KMS-11 (cell line): ENCODE measurements around the gene C1orf105.

ENCODE experiments used
- H2AFZ ChIP-seq: fragments of 200-600 bp; sonication (generic); 2 replicates; pipeline ENCODE4 v1.6.1; 2016; ENCODE audit warnings: antibody characterized with exemption, mixed run types, low read depth
- H3K27ac ChIP-seq: fragments of 200-600 bp; sonication (generic); 2 replicates; pipeline ENCODE4 v1.6.1; 2016; ENCODE audit warnings: mild to moderate bottlenecking, mixed run types
- H3K27me3 ChIP-seq: fragments of 200-600 bp; sonication (generic); 2 replicates; pipeline ENCODE4 v1.6.1; 2017; ENCODE audit warnings: mild to moderate bottlenecking, low read depth, mixed run types, moderate library complexity; ENCODE audit not compliant: insufficient read depth
- H3K36me3 ChIP-seq: fragments of 200-600 bp; sonication (generic); 2 replicates; pipeline ENCODE4 v1.6.1; 2017; ENCODE audit warnings: mild to moderate bottlenecking, mixed run types; ENCODE audit not compliant: insufficient read depth
- H3K4me1 ChIP-seq: fragments of 200-600 bp; sonication (generic); 2 replicates; pipeline ENCODE4 v1.6.1; 2016; ENCODE audit warnings: mild to moderate bottlenecking, low read depth, mixed run types; ENCODE audit not compliant: poor library complexity, severe bottlenecking
- H3K4me2 ChIP-seq: fragments of 200-600 bp; sonication (generic); 2 replicates; pipeline ENCODE4 v1.7.0; 2016; ENCODE audit warnings: mild to moderate bottlenecking, mixed run types
- H3K4me3 ChIP-seq: fragments of 200-600 bp; sonication (generic); IDR thresholded peaks from 2 replicates; pipeline ENCODE4 v1.6.1; 2017; ENCODE audit warnings: low read depth, low read length, mixed read lengths; ENCODE audit not compliant: insufficient read depth
- H3K79me2 ChIP-seq: fragments of 200-600 bp; sonication (generic); 2 replicates; pipeline ENCODE4 v1.6.1; 2016; ENCODE audit warnings: low read depth, mixed run types; ENCODE audit not compliant: insufficient read depth
- H3K9ac ChIP-seq: fragments of 200-600 bp; sonication (generic); 2 replicates; pipeline ENCODE4 v1.6.1; 2016; ENCODE audit warnings: mild to moderate bottlenecking, mixed run types
- H4K20me1 ChIP-seq: fragments of 200-600 bp; sonication (generic); 2 replicates; pipeline ENCODE4 v1.6.1; 2016; ENCODE audit warnings: mild to moderate bottlenecking, mixed run types; ENCODE audit not compliant: insufficient read depth
- TF ChIP-seq, protein P1 (sequence below): fragments of 200-600 bp; sonication (generic); conservative IDR thresholded peaks from 2 replicates; pipeline ENCODE4 v1.6.1; 2017; ENCODE audit warnings: low read depth, mild to moderate bottlenecking, antibody characterized with exemption, low read length, moderate library complexity, mixed read lengths

C1orf105 gene

DNA sequence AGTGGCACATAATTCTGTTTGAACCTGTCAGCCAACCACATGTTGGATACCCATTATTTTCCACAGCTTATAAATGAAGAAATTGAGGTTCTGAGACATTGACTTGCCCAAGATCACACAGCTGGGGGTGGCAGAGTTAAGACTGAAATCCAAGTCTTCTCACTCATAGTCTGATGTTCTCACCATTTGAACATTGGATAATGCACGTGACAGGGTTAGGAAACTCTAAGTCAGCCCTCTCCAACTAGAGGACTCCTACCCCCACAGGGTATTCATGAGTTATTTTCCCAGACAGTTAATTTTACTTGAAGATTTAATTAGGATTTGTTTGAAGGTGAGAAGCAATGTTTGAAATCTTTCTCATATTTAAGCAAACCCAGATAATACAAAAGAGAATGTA, 38.1 kb upstream of the C1orf105 start:
- H4K20me1 ChIP-seq, result no peaks in the 10 kb centered on the region
- TF ChIP-seq, protein P1, sequence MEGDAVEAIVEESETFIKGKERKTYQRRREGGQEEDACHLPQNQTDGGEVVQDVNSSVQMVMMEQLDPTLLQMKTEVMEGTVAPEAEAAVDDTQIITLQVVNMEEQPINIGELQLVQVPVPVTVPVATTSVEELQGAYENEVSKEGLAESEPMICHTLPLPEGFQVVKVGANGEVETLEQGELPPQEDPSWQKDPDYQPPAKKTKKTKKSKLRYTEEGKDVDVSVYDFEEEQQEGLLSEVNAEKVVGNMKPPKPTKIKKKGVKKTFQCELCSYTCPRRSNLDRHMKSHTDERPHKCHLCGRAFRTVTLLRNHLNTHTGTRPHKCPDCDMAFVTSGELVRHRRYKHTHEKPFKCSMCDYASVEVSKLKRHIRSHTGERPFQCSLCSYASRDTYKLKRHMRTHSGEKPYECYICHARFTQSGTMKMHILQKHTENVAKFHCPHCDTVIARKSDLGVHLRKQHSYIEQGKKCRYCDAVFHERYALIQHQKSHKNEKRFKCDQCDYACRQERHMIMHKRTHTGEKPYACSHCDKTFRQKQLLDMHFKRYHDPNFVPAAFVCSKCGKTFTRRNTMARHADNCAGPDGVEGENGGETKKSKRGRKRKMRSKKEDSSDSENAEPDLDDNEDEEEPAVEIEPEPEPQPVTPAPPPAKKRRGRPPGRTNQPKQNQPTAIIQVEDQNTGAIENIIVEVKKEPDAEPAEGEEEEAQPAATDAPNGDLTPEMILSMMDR, result no peak
- H3K27me3 ChIP-seq, result no peaks in the 10 kb centered on the region
- H3K4me2 ChIP-seq, result no peak overlapping the region
- H3K9ac ChIP-seq, result no peak overlapping the region
- no peaks in the 10 kb centered on the region for H3K79me2 ChIP-seq
- H3K27ac ChIP-seq, result no peak overlapping the region
- no peak overlapping the region for H3K4me3 ChIP-seq
- no peak overlapping the region for H2AFZ ChIP-seq
- no peaks in the 10 kb centered on the region for H3K4me1 ChIP-seq
- H3K36me3 ChIP-seq, result no peaks in the 10 kb centered on the region

DNA sequence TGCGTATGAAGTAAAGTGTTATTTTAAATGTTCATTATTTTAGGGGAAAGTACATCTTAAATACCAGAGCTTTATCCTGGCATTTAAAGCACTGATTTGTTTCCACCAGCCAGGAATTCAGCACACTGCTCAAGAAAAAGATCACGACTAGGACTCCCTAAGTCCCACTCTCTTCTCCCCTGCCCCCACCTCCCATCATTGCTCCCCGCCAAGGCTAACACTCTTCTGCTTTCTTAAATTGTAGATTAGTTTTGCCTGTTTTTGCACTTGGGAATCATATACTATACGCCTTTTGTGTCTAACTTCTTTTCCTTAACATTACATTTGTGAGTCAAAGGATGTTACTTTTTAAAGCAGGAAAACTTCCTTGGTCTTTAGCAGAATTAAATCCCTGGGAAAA, 37.5 kb upstream of the C1orf105 start:
- Histone ChIP-seq H3K36me3 (no peaks in the 10 kb centered on the region), H3K4me1 (no peaks in the 10 kb centered on the region), H2AFZ (no peak overlapping the region), H4K20me1 (no peaks in the 10 kb centered on the region), H3K9ac (no peak overlapping the region), H3K4me3 (no peak overlapping the region), H3K4me2 (no peak overlapping the region), H3K27me3 (no peaks in the 10 kb centered on the region), H3K79me2 (no peaks in the 10 kb centered on the region), H3K27ac (no peak overlapping the region)
- TF ChIP-seq, protein P1, result no peak

DNA sequence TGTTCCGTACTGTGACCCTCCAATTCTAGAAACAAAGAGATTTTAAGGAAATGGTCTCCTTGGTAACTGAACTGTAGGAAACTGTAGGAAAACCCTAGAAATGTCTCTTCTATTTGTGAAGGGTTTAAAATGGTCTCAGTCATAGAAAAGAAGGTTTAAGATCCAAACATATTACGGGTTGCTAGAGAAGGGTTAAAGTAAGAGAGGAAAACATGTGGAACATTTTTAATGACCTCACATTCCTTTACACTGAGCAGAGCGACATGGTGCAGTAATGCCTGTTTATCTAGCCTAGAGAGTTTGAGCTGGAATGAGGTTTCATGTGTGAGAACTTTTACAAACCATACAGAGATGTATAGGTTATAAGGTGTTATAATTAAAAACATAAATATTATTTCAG, 36.9 kb upstream of the C1orf105 start:
- H4K20me1 ChIP-seq, result no peaks in the 10 kb centered on the region
- H3K4me3 ChIP-seq, result no peak overlapping the region
- H3K4me2 ChIP-seq, result no peak overlapping the region
- no peak overlapping the region for H3K9ac ChIP-seq
- H3K79me2 ChIP-seq, result no peaks in the 10 kb centered on the region
- H2AFZ ChIP-seq, result no peak overlapping the region
- no peaks in the 10 kb centered on the region for H3K4me1 ChIP-seq
- no peaks in the 10 kb centered on the region for H3K36me3 ChIP-seq
- no peak overlapping the region for H3K27ac ChIP-seq
- H3K27me3 ChIP-seq, result no peaks in the 10 kb centered on the region
- TF ChIP-seq, protein P1, result no peak

DNA sequence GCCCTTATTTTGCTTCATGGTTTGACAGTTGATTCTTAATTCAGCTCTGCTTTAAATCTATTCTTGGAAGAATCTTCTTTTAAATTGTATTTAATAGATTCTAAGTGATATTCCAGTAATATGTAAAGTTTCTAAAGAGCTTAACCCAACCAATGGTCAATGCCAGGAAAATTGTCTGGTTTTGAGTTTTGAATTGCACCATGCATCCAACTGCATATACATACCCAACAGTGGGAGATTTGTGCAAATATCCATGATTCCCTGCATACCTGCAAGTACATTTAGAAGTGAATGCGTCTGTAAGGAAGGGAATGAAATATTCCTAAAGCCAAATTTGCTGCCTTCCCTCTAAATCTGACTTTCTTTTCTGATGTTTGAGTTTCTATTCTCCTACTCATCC, 35.8 kb upstream of the C1orf105 start:
- Histone ChIP-seq H3K9ac (no peak overlapping the region), H3K27ac (no peak overlapping the region), H3K4me3 (no peak overlapping the region), H3K27me3 (no peaks in the 10 kb centered on the region), H3K4me2 (no peak overlapping the region), H3K79me2 (no peaks in the 10 kb centered on the region), H3K4me1 (no peaks in the 10 kb centered on the region), H3K36me3 (no peaks in the 10 kb centered on the region), H4K20me1 (no peaks in the 10 kb centered on the region), H2AFZ (no peak overlapping the region)
- TF ChIP-seq, protein P1, result no peak
